Measurements from ENCODE around the gene MAMDC4.

Gene MAMDC4

GRCh38 chr9:136849038-136849959, 2.8 kb upstream of the MAMDC4 start, which contains the start of gene PHPT1:
PHPT1 (plus strand) TSS chr9:136849409; CDS start chr9:136849431, 22 bp downstream.
- peak; percentile 94 to 95 (median 94) for DNase-seq (ENCODE audit: low read depth in 3 of 3)

- no peak for DNase-seq (ENCODE audit: low read depth in 3 of 3)
These were observed 1.9 kb upstream of the MAMDC4 start for GRCh38 chr9:136849960-136850865.

GRCh38 chr9:136850866-136851775, 1.0 kb upstream of the MAMDC4 start:
- DNase-seq (ENCODE audit: low read depth in 3 of 3), result no peak

GRCh38 chr9:136852664-136853595, 784 bp downstream of the MAMDC4 start:
- no peak for DNase-seq (ENCODE audit: low read depth in 3 of 3)

GRCh38 chr9:136853596-136854112, 1.5 kb downstream of the MAMDC4 start:
- no peak for DNase-seq (ENCODE audit: low read depth in 3 of 3)

GRCh38 chr9:136854113-136854841, 2.1 kb downstream of the MAMDC4 start:
- no peak for DNase-seq (ENCODE audit: low read depth in 3 of 3)

GRCh38 chr9:136854842-136855460, 2.8 kb downstream of the MAMDC4 start:
- DNase-seq (ENCODE audit: low read depth in 3 of 3), result no peak

GRCh38 chr9:136855461-136856078, 3.4 kb downstream of the MAMDC4 start:
- DNase-seq (ENCODE audit: low read depth in 3 of 3), result no peak

- no peak for DNase-seq (ENCODE audit: low read depth in 3 of 3)
These were observed 3.9 kb downstream of the MAMDC4 start for GRCh38 chr9:136856079-136856476.

GRCh38 chr9:136856541-136857141, 4.5 kb downstream of the MAMDC4 start:
- DNase-seq (ENCODE audit: low read depth in 3 of 3), result no peak

GRCh38 chr9:136857166-136857565, 5.0 kb downstream of the MAMDC4 start:
- no peak for DNase-seq (ENCODE audit: low read depth in 3 of 3)

- DNase-seq (ENCODE audit: low read depth in 3 of 3), result no peak
These were observed 5.7 kb downstream of the MAMDC4 start for GRCh38 chr9:136857581-136858412.

GRCh38 chr9:136858452-136858843, 6.3 kb downstream of the MAMDC4 start:
- no peak for DNase-seq (ENCODE audit: low read depth in 3 of 3)

GRCh38 chr9:136858844-136859757, 7.0 kb downstream of the MAMDC4 start:
- DNase-seq (ENCODE audit: low read depth in 3 of 3), result no peak

GRCh38 chr9:136860529-136860928, 8.4 kb downstream of the MAMDC4 start:
- no peak for DNase-seq (ENCODE audit: low read depth in 3 of 3)
